ENCODE results near the gene SLC7A1. TPM values are rescaled to one million over a fixed set of nuclear protein-coding genes. Genes with fewer than 3 reads are reported as not detected.

The SLC7A1 gene
- total and polyA plus RNA-seq, 2 of the 8 experiments (the other 6 are each of a cell fraction or from before 2014, with no cell fraction given): 26.8 to 114 TPM

- H2BK20ac ChIP-seq (ENCODE audit: low read length): no peak overlapping the region
- no peak overlapping the region for H2AK5ac ChIP-seq (ENCODE audit: low read depth, low read length)
- H3K36me3 ChIP-seq (ENCODE audit: control insufficient read depth in 2 of 4, insufficient read depth in 4 of 4, low read length in 3 of 4): peaks cover 11 to 37% (median 17%) of the 10 kb centered on the region in 4 experiments
- H4K8ac ChIP-seq (ENCODE audit: extremely low read depth, insufficient read depth, low read length): no peak overlapping the region
- H3K18ac ChIP-seq (ENCODE audit: extremely low read depth, low read length): no peak overlapping the region
- no peaks in the 10 kb centered on the region for H3K23me2 ChIP-seq (ENCODE audit: low read depth, low read length)
- DNase-seq (ENCODE audit: low read depth in 1 of 2, low spot score in 2 of 2) (no peak), FAIRE-seq (no peak)
- H3K4me2 ChIP-seq (ENCODE audit: insufficient read depth in 1 of 2, low read depth in 2 of 2, low read length in 2 of 2): no peak overlapping the region
- H3K79me1 ChIP-seq (ENCODE audit: low read depth, low read length): peaks cover 29% of the 10 kb centered on the region
- WGBS, 2 experiments (ENCODE audit: extremely low coverage in 1 of 2, insufficient coverage in 1 of 2, insufficient read length in 1 of 2, insufficient replicate concordance in 2 of 2, low coverage in 1 of 2, low lambda C conversion rate in 2 of 2, missing lambda C conversion rate in 1 of 2): 91% methylated on average over 8 of the region's 8 CpGs; no CpG with 5 or more reads in 1 of the 2 experiments
- H3K27me3 ChIP-seq (replicated peaks in 1 of 4; ENCODE audit: control insufficient read depth in 3 of 4, extremely low read depth in 1 of 4, insufficient read depth in 3 of 4, low read length in 3 of 4): no peaks in the 10 kb centered on the region
- no peak overlapping the region for H4K5ac ChIP-seq (ENCODE audit: insufficient read length, low read depth, low read length)
- no peak overlapping the region for H3K27ac ChIP-seq (ENCODE audit: low read depth, low read length)
- no peak overlapping the region for H3K14ac ChIP-seq (ENCODE audit: insufficient read length)
- H2BK120ac ChIP-seq (replicated peaks; ENCODE audit: low read depth, low read length): no peak overlapping the region
- H2AFZ ChIP-seq (ENCODE audit: low read length): no peak overlapping the region
- TF ChIP-seq TCF12 (IDR thresholded peaks at IDR 0.05; ENCODE audit: low read depth, low read length): no peak
- TF ChIP-seq SUZ12 (IDR thresholded peaks at IDR 0.05; ENCODE audit: low read length): no peak
- TF ChIP-seq TAF1 (IDR thresholded peaks at IDR 0.05; ENCODE audit: low read depth, low read length): no peak
- TF ChIP-seq CBX8 (IDR thresholded peaks at IDR 0.05; ENCODE audit: borderline replicate concordance, low read depth, low read length): no peak
- TF ChIP-seq JUN (IDR thresholded peaks at IDR 0.05; ENCODE audit: low read depth, low read length): no peak
- TF ChIP-seq MAX (IDR thresholded peaks at IDR 0.05): no peak
- peaks cover 24 to 26% of the 10 kb centered on the region in 2 experiments for H4K20me1 ChIP-seq (replicated peaks in 1 of 2; ENCODE audit: control insufficient read depth in 1 of 2, insufficient read depth in 2 of 2, low read length in 2 of 2)
- H2BK5ac ChIP-seq (ENCODE audit: low read depth, low read length): no peak overlapping the region
- H3K4me3 ChIP-seq (ENCODE audit: extremely low read depth in 1 of 4, insufficient read depth in 2 of 4, low read depth in 3 of 4, low read length in 4 of 4): no peak overlapping the region
- H3K4ac ChIP-seq (replicated peaks; ENCODE audit: insufficient read length, low read depth, low read length): no peak overlapping the region
- no peak overlapping the region for H2BK15ac ChIP-seq (ENCODE audit: low read length)
- H3K56ac ChIP-seq (replicated peaks; ENCODE audit: insufficient read length, low read depth, low read length): no peak overlapping the region
- H3K4me1 ChIP-seq (replicated peaks in 1 of 4; ENCODE audit: control insufficient read depth in 3 of 4, insufficient read depth in 4 of 4, low read length in 3 of 4): peaks cover 0 to 7% (median 4%) of the 10 kb centered on the region in 4 experiments; a peak in 2 of 7 replicates
- ChIA-PET CTCF (ENCODE audit: partially characterized antibody) (interaction anchor here (0.6 to 1.3 kb wide), 4 partner anchors 8 to 48 kb away, joined by 3 read pairs; no protein-coding TSS in a partner anchor), POLR2A (ENCODE audit: partially characterized antibody) (interaction anchor here (1.5 to 1.6 kb wide), 3 partner anchors 9 to 39 kb away, joined by 3 to 5 read pairs (median 3); no protein-coding TSS in a partner anchor)
- H3K23ac ChIP-seq (ENCODE audit: insufficient read length): no peak overlapping the region
- no peak overlapping the region for H4K91ac ChIP-seq (replicated peaks; ENCODE audit: insufficient read length, low read length)
- H3K79me2 ChIP-seq (ENCODE audit: control insufficient read depth in 1 of 2, insufficient read depth in 2 of 2, low read length in 2 of 2): peaks cover 6 to 98% of the 10 kb centered on the region in 2 experiments
- no peaks in the 10 kb centered on the region for H3K9me3 ChIP-seq (ENCODE audit: insufficient read depth in 2 of 2, low read depth in 1 of 2, low read length in 1 of 2)
- H3K9ac ChIP-seq (replicated peaks in 1 of 4; ENCODE audit: extremely low read depth in 1 of 4, low read depth in 3 of 4, low read length in 3 of 4): no peak overlapping the region
- H2BK12ac ChIP-seq (ENCODE audit: low read depth, low read length): no peak overlapping the region
These were observed 48.8 kb downstream of the SLC7A1 start for GRCh38 chr13:29546662-29547061.

Measured in H1 (cell line).